SK-N-SH (cell line): Measurements from ENCODE around the gene PLA2G2D.

Experiments
- CTCF ChIP-seq: fragments of 200-600 bp; sonication (generic); IDR thresholded peaks from 2 replicates; pipeline ENCODE4 v1.6.1; 2017; ENCODE audit warnings: antibody characterized with exemption, mild to moderate bottlenecking, moderate library complexity
- PBX3 ChIP-seq: IDR thresholded peaks from 2 replicates; pipeline ENCODE4; 2012
- RAD21 ChIP-seq: IDR thresholded peaks from 2 replicates; pipeline ENCODE4 v1.6.1; 2012; ENCODE audit warnings: mild to moderate bottlenecking, low read length
- SIN3A ChIP-seq: IDR thresholded peaks from 2 replicates; pipeline ENCODE4 v1.6.1; 2012; ENCODE audit warnings: low read depth, mild to moderate bottlenecking, low read length, moderate library complexity, borderline replicate concordance
- TEAD4 ChIP-seq: IDR thresholded peaks from 2 replicates; pipeline ENCODE4 v1.4.0; 2012; ENCODE audit warnings: mild to moderate bottlenecking, borderline replicate concordance; ENCODE audit not compliant: insufficient read depth
- ZBTB33 ChIP-seq: IDR thresholded peaks from 2 replicates; pipeline ENCODE4 v1.4.0; 2012; ENCODE audit warnings: low read depth, borderline replicate concordance

- TF ChIP-seq RAD21 (no peak), SIN3A (no peak), PBX3 (no peak), TEAD4 (no peak), ZBTB33 (no peak), CTCF (no peak)
Measured at GRCh38 chr1:20099533-20099932, 19.8 kb downstream of the PLA2G2D start.
